ENCODE measurements around the gene SYT15.

DNA sequence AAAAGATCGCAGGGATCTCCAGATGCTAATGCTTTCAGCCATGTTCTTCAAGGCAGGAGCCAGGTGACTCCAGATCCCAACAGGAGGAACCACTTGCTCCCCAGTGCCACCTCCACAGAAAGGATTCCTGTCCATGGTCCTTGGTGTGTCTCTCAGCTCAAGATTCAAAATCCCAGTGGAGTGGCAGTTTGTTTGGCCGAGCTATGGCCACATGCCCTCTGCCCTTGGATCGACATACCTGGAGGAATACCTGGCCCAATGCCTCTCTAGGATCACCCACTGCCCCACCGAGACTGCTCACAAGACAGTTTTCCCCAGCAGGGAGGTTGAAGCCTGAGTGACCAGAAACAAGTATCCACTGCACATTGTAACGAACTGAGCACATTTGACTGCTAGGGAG, 18.5 kb upstream of the SYT15 start:
- TF ChIP-seq, protein P1, sequence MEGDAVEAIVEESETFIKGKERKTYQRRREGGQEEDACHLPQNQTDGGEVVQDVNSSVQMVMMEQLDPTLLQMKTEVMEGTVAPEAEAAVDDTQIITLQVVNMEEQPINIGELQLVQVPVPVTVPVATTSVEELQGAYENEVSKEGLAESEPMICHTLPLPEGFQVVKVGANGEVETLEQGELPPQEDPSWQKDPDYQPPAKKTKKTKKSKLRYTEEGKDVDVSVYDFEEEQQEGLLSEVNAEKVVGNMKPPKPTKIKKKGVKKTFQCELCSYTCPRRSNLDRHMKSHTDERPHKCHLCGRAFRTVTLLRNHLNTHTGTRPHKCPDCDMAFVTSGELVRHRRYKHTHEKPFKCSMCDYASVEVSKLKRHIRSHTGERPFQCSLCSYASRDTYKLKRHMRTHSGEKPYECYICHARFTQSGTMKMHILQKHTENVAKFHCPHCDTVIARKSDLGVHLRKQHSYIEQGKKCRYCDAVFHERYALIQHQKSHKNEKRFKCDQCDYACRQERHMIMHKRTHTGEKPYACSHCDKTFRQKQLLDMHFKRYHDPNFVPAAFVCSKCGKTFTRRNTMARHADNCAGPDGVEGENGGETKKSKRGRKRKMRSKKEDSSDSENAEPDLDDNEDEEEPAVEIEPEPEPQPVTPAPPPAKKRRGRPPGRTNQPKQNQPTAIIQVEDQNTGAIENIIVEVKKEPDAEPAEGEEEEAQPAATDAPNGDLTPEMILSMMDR (IDR thresholded peaks at IDR 0.05; ENCODE audit: insufficient read depth, low read depth, low read length): no peak
- no peak for TF ChIP-seq EZH2 (IDR thresholded peaks at IDR 0.05; ENCODE audit: insufficient read depth, low read length)

Data from astrocyte (in vitro differentiated cells and primary cell).